Hematopoietic multipotent progenitor cell treated with erythropoietin and hydrocortisone succinate and interleukin-3 and kit ligand, for 4 days (in vitro differentiated cells): Measurements from ENCODE around the gene GTPBP1.

ENCODE experiments used
- DNase-seq: peaks from one replicate; pipeline ENCODE4 v3.0.0-alpha.2; 2015

Gene GTPBP1

GRCh38 chr22:38705235-38706100 lies at the start of gene GTPBP1:
Gene GTPBP1 (plus strand): TSS chr22:38705944. CDS start chr22:38705956, 12 bp downstream.
- peak; percentile 100 for DNase-seq

GRCh38 chr22:38656256-38657044 lies 49.3 kb upstream of the GTPBP1 start, which contains the start of the genes CBY1 and FAM227A:
Gene CBY1 (plus strand): TSS chr22:38656638. CDS start chr22:38668055, 11,417 bp downstream.
Gene FAM227A (minus strand): TSS chr22:38656392. CDS start chr22:38650168, 6,224 bp downstream.
- peak; percentile 94 for DNase-seq

- peak; percentile 51 for DNase-seq
These were observed 48.5 kb upstream of the GTPBP1 start for GRCh38 chr22:38657045-38657909.

GRCh38 chr22:38674888-38675287 lies 30.9 kb upstream of the GTPBP1 start:
- DNase-seq = no peak

- peak; percentile 77 for DNase-seq
These were observed 29.9 kb upstream of the GTPBP1 start for GRCh38 chr22:38675833-38676232.

- DNase-seq = peak; percentile 96
These were observed 24.0 kb upstream of the GTPBP1 start, which contains the start of gene TOMM22 for GRCh38 chr22:38681582-38682335. Gene TOMM22 (plus strand): TSS chr22:38681957. CDS start chr22:38681979, 22 bp downstream.

GRCh38 chr22:38684895-38685294 lies 20.8 kb upstream of the GTPBP1 start:
- DNase-seq = no peak

GRCh38 chr22:38685761-38686160 lies 20.0 kb upstream of the GTPBP1 start:
- no peak for DNase-seq

- no peak for DNase-seq
These were observed 16.1 kb upstream of the GTPBP1 start for GRCh38 chr22:38689651-38690050.

- no peak for DNase-seq
These were observed 11.7 kb upstream of the GTPBP1 start for GRCh38 chr22:38694049-38694448.

GRCh38 chr22:38694940-38695339 lies 10.8 kb upstream of the GTPBP1 start:
- DNase-seq = peak; percentile 41

GRCh38 chr22:38696606-38697424 lies 8.9 kb upstream of the GTPBP1 start:
- DNase-seq = peak; percentile 70

GRCh38 chr22:38697425-38698089 lies 8.2 kb upstream of the GTPBP1 start:
- DNase-seq = peak; percentile 81

- no peak for DNase-seq
These were observed 7.2 kb upstream of the GTPBP1 start for GRCh38 chr22:38698407-38699094.

GRCh38 chr22:38699143-38699542 lies 6.6 kb upstream of the GTPBP1 start:
- no peak for DNase-seq

GRCh38 chr22:38699784-38700183 lies 6.0 kb upstream of the GTPBP1 start:
- no peak for DNase-seq

GRCh38 chr22:38700270-38700788 lies 5.4 kb upstream of the GTPBP1 start:
- DNase-seq = no peak

- DNase-seq = peak; percentile 96
These were observed 4.7 kb upstream of the GTPBP1 start, which contains the start of gene JOSD1 for GRCh38 chr22:38700789-38701628. Gene JOSD1 (minus strand): TSS chr22:38700943. CDS start chr22:38699987, 956 bp downstream.
